ENCODE measurements around the gene HPX. TPM values are rescaled to one million over a fixed set of nuclear protein-coding genes. Genes with fewer than 3 reads are reported as not detected.

HPX gene
- total RNA-seq, 1 donor from 2014 or later: 1.7 TPM

- no peak for TF ChIP-seq CTCF (IDR thresholded peaks at IDR 0.05)
- DNase-seq (no peak), ATAC-seq (no peak)
- Histone ChIP-seq H3K4me3 (no peak overlapping the region), H3K9me3 (no peaks in the 10 kb centered on the region), H3K27me3 (ENCODE audit: low read depth) (no peaks in the 10 kb centered on the region), H3K27ac (no peak overlapping the region), H3K36me3 (peaks cover 48% of the 10 kb centered on the region), H3K4me1 (no peaks in the 10 kb centered on the region)
- intact Hi-C loops (cut with DNase I): no loop called here
Observed at GRCh38 chr11:6405846-6406245, 34.9 kb downstream of the HPX start.

GRCh38 chr11:6405052-6405667 lies 35.6 kb downstream of the HPX start:
- H3K36me3 ChIP-seq: peaks cover 46% of the 10 kb centered on the region
- no peaks in the 10 kb centered on the region for H3K9me3 ChIP-seq
- H3K4me3 ChIP-seq: no peak overlapping the region
- no peak for TF ChIP-seq CTCF (IDR thresholded peaks at IDR 0.05)
- no peaks in the 10 kb centered on the region for H3K4me1 ChIP-seq
- ATAC-seq: peak in 1 of 2 donors; percentile 61
- no peak overlapping the region for H3K27ac ChIP-seq
- DNase-seq: peak; percentile 47
- intact Hi-C loops (cut with DNase I): no loop called here
- no peaks in the 10 kb centered on the region for H3K27me3 ChIP-seq (ENCODE audit: low read depth)

DNA sequence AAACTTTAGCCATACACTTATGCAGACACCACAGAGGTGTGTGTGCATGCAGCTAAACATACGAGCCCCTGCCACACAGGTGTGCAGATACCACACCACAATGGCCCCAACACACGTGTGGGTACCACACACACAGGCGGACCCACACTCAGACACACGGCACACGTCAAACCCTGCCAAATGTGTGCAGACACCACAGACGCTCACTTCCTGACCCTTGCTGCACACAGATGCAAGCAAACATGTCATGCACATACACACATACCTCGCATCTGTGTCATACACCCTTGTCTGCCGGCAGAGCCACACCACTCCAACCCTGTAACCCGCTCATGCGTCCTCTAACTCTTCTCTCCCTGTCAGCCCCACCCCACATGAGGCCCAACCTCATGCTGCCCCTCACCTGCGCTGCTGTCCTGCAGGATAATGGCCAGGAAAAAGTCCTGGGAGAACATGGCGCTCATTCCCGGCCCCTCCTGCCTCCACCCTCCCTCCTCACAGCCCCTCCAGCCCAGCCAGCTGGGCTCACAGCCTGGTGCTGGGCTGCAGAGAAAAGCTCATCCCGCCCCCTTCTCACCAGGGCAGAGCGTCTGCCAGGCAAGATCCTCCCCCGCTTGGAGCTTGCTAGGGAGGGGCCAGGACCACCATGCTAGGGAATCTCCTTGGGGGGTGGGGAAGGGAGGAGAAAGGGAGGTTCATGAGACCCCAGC lies 36.3 kb downstream of the HPX start:
- H3K4me1 ChIP-seq: no peaks in the 10 kb centered on the region
- no peaks in the 10 kb centered on the region for H3K27me3 ChIP-seq (ENCODE audit: low read depth)
- H3K4me3 ChIP-seq: no peak overlapping the region
- peaks cover 41% of the 10 kb centered on the region for H3K36me3 ChIP-seq
- DNase-seq: peak; percentile 30
- intact Hi-C loops (cut with DNase I): no loop called here
- no peaks in the 10 kb centered on the region for H3K9me3 ChIP-seq
- no peak overlapping the region for H3K27ac ChIP-seq
- TF ChIP-seq CTCF (IDR thresholded peaks at IDR 0.05): no peak
- peak in 1 of 2 donors; percentile 16 for ATAC-seq

- H3K27me3 ChIP-seq (ENCODE audit: low read depth): no peaks in the 10 kb centered on the region
- intact Hi-C loops (cut with DNase I): no loop called here
- TF ChIP-seq CTCF (IDR thresholded peaks at IDR 0.05): no peak
Observed at GRCh38 chr11:6403539-6403938, 37.2 kb downstream of the HPX start.

DNA sequence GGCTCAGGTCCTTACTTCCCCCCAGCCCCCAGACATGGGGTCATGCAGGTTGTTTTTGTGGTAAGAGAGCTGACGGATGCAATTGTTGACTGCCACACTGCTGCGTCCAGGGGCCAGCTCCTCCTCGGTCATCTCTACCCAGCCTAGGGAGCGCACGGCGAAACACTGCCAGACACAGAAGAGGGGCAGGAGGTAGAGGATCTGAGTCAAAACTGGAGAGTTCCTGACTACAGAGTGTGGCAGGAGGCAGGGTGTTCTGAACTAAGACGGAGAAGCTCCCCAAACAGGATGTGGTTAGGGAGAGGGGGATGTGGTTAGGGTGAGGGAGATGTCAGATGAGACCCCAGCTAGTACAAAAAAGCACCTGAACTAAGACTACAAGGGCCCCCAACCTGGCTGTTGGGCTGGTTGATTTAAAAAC lies 38.2 kb downstream of the HPX start:
- H3K27me3 ChIP-seq (ENCODE audit: low read depth): no peaks in the 10 kb centered on the region
- DNase-seq (no peak), ATAC-seq (peak in 1 of 2 donors; percentile 48)
- peaks cover 32% of the 10 kb centered on the region for H3K36me3 ChIP-seq
- H3K4me1 ChIP-seq: peaks cover 3% of the 10 kb centered on the region
- intact Hi-C loops (cut with DNase I): no loop called here
- no peak for TF ChIP-seq CTCF (IDR thresholded peaks at IDR 0.05)
- no peak overlapping the region for H3K27ac ChIP-seq
- no peak overlapping the region for H3K4me3 ChIP-seq
- H3K9me3 ChIP-seq: no peaks in the 10 kb centered on the region

More at GRCh38 chr11:6403539-6403938, 37.2 kb downstream of the HPX start:
- H3K9me3 ChIP-seq: no peaks in the 10 kb centered on the region
- peaks cover 33% of the 10 kb centered on the region for H3K36me3 ChIP-seq
- H3K27ac ChIP-seq: no peak overlapping the region
- no peak overlapping the region for H3K4me3 ChIP-seq
- ATAC-seq (no peak), DNase-seq (no peak)
- no peaks in the 10 kb centered on the region for H3K4me1 ChIP-seq

Data from lower lobe of right lung (tissue), 2 donors.